ENCODE data around the gene MC2R.

MC2R gene

DNA sequence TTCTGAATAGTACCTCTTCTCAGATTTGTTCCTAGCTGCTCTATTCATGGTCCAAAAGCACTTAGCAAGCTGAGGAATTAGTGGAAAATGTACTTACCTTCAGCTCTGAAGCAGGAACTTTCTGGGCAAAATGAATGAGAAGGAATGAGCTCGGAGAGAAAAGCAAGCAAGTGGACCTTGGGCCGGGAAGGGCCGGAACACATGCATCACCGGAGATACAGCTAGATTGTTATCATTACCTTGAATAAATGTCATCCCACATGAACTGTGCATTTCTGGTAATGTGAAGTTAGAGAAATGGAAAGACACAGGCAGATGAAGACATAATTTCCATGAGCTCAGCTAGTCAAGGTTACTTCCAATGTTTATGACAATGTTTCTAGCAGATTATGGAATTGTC, at the start of gene MC2R:
TSS of gene MC2R (minus strand) at position 146 of the 400 bp plus-strand sequence. CDS start 30,018 bp downstream, outside the sequence.
- no peak for DNase-seq

DNA sequence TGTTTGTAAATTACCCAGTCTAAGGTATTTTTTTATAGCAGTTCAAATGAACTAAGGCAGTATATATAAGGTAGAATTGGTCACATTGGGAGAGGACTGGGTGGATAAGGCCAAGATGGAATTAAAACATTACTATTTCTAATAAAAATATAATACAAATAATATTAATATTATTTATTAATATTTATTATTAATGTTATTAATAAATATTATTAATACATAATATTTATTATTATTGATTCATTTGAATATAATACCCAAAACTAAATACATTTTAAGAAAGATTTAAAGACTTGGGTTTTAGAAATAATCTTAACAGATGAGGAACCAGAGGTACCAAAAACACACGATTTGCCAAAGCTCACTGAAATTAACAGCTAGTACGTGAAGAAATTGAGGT, 30.5 kb upstream of the MC2R start:
- no peak for DNase-seq

DNA sequence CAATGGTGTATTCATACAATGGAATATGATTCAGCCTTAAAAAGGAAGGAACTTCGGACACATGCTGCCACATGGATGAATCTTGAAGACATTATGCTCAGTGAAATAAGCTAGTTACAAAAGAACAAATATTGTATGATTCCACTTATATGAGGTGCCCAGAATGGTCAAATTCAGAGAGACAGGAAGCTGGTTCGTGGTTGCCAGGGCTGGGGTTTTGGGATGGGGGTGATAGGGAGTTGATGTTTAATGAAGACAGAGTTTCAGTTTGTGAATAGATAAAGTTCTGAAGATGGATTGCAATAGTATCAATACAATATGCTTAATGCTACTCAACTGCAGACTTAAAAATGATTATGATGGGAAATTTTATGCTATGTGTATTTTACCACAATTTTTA, 28.0 kb upstream of the MC2R start:
- DNase-seq: no peak

DNA sequence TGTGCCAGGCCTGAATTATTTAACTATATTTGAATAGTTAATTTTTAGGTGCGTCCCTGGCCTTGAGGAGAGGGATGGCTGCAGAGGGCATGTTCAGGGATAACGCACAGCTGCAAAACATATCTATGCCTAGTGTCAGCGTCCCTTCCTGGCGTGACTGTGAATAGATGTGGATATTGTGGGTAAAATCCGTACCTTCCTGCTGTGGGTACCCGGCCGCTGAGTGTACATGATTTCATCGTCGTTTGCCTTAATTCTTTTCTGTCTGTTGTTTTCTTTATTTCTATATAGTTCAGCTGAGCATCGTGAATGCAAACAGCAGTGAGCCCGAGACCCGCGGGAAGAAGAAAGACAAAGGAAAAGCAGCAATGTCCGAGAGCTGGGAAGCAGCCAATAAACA, 25.0 kb upstream of the MC2R start:
- DNase-seq: no peak

DNA sequence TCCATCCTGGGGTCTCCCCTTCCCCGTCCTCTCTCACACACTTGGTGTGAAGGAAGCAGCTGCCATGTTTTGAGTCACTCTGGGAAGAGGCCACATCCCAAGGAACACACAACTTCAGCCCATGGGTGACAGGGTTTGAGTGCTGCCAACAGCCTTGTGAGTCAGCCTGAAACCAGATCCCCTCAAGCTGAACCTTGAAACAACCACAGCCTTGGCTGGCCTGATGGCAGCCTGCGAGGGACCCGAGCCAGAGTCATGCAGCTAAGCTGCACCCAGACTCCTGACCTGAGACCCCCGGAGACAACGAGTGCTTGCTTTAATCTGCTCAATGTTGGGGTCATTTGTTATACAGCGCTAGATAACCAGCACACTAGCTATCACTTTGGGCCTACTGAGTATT, 19.3 kb upstream of the MC2R start:
- no peak for DNase-seq

DNA sequence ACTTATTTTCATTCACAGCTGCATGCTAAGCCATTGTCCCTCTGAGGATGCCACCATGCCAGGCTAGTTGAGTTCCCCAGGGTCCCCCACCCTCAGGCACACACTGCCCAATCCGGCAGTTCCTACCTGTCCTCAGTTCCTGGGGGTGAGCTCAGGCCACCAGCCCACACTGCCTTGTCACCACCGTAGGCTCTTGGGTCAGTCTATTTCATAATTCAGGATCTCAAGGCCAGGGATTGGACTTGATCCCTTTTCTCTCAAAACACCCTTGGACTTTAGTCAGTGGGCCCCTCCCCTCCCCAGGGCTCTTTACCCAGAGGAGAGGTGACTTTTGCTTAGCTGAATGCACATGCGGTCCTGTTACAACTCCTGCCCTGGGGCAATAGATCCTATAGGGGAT, 18.7 kb upstream of the MC2R start:
- no peak for DNase-seq

DNA sequence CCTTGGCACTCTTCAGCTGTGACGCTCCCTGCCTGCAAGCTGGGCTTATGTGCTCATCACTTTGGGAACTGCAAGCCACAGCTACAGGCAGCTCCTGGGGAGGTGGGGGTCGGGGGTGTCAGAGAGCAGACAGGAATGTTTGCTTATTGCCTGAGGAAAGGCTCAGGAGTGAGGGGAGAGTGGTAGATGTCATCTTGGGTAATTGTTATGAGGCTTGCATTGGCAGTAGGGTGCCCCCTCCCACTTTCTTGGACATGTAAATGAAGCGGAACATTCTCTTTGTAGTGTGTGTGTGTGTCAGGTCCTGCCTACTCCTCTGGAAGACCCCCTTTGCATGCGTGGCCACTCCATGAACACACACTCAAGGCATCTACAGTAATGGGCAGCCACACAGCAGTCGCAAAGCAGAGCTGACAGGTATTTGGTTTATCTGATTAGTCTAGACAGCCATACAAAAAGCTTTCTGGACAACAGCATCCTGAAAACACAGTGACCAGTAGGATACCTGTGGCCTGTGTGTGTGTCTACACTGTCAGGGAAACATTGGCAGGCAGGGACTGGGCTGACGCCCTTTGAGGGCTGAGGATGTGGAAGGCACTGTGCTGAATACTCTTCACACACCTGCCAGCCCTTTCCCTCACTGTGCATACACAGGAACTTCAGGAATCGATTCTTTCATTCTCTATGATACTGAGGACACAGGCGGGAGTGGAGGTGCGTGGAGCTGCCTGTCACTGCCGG, 17.1 kb upstream of the MC2R start:
- no peak for DNase-seq

DNA sequence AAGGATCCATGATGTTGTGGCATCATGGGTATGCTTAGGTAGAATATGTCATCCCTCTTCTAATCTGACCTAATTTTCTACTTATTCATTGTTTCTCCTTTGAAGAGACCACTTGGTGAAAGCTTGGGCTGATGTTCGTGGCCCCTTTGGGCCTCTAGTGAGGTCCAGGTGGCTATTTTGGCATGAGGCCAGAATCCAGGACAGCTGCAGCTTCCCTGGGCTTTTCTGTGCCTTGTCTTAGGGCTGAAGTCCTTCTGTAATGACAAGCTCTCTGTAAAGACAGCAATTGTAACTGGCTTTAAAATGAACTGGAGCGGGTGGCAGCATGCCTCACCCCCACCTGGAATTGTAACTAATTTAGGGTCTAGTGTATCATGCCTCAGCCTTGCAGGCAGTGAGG, 15.6 kb upstream of the MC2R start:
- no peak for DNase-seq

DNA sequence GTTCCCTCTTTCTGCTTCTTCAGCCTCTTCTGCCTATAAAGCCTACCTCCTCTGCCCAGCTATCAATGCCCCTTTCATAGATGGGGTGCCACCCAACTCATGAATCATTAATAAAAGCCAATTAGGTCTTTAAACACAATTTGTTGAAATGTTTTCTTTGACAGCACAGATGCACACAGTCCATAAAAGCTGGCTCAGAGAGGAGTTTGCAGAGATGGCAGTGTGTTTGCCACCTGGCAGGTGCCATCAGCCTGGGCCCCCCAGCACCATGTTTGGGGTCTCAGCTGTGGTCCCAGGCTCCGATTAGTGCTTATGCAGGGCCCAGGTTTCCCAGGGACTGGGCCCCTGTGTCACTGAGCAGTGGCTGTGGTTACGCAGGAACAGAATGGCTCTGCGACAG, 7.9 kb upstream of the MC2R start:
- no peak for DNase-seq

DNA sequence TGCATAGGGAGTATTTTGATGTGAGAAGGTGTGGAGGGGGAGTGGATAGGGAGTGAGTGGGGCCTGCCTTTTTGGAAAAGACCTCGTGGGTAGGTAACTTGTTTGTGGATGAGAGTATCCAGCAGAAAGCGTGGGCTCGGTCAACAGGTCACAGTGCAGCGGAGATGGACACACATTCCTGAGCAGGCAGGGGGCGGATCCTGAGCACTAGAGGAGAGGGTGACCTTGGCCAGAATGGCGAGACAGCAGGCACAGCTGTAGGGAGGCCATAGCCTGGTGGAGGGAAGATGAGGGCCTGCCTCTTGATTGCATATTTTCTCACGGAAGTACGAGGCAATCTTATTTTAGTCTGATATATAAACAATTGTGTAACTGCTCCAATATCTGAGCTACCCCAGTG, 3.6 kb upstream of the MC2R start:
- DNase-seq: no peak

DNA sequence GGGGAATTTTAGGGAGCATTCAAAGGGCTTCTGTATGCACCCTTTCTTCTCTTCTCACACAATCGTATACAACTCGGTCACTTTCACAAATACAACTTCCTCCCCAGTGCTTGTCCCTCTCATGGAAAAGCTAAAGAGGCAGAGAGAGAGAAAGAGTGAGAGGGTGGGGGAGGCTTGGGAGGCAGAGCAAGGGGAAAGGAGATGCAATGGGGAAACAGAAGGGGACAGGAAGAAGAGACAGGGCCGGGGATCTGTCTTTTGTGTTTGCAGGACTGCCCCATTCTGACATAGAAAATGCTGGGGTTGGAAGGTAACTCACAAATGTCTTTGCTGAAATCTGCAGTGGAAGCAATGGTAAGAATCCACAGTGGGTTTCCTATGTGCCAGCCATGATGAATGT, 2.1 kb upstream of the MC2R start:
- DNase-seq: no peak

DNA sequence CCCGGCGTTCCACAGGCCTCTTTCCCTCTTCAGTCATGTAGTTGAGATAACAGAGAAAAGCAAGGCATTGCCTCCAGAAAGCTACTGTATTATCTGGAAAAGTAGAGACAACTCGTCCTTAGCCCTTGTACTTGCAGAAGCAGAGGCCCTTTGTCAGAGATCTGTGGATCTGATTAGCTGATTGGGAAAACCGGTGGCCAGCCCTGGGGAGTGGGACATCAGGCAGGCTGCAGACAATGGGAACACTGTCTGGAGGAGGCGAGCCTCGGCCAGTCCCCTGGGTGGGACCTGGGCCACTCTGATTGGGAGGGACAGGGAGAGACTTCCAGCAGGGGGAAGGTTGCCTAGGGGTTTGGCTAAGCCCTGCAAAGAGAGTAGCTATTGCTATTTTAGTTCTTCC, 1.2 kb upstream of the MC2R start:
- DNase-seq: no peak

DNA sequence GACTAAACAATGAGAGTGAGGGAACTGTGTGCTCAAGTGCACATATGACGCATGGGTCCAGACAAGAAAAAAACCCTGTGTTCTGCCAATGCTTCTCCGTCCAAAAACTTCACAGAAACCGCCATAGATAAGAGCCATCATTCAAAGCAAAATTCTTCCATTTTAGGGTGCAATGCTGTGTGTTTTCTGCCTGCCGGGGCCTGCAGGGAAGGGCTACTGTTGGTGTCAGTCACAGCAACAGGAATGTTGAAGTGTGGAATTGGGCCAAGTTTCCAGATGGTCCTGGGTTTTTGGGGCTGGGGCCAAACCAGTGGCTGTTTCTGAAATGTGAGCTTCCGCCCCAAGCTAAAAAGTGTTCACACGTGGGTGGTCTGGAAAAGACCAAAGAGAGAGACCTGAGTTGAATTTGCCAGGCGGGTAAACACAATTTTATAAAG, 677 bp upstream of the MC2R start:
- no peak for DNase-seq

DNA sequence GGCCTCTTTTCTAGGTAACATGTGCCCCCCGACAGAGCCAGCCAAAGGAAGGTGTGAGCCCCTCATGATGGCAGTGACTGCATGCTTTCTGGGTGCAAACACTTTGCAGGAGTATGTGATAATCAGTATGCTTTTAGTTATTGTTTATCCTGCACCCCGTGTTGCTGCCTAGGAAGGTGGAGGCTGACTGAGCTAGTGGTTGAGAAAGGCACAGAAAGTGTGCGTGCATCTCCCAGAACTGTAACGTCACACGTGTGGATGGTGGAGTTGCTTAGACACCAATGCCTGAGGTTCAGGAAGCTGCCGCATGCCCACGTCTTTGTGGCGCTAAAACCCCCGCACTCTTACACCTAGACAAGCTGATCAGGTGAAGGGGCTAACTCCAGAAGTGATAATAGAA, 580 bp downstream of the MC2R start:
- DNase-seq: no peak

DNA sequence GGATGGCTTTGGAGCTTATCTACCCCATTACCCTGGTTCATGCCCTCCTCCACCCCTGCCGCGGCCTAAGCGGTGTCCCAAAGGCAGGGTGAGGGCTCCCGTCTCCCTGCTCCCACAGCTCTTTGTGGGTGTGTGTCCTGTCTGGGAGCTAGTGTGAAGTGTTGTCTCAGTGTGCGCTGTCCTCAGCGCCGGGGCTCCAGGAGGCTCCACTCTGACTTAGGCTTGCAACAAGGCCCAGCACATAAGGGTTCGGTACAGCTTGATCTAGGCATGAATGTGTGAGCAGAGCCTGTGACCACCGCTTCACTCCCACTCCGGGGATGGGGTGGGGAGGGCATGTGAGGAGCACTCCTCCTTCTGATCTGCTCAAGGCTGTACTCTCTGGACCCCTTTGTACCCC, 1.2 kb downstream of the MC2R start:
- DNase-seq: no peak

DNA sequence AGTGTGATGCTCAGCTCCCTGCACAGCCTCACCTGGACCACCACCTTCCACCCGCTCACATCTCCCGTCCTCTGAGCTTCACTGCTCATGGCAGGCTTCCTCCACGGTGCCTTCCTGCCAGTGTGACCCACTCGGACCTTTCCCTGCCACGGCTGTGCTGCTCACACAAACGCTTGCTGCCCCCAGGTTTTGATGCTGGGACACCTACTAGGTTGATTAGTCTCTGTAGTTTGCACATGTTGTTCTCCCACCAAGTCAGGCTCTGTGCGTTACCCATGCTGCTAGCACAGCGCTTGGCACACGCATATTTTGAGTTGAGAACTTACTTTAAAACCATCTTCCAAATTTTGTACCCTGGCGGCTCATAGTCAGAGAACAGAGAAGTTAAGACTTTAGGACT, 2.1 kb downstream of the MC2R start:
- DNase-seq: no peak

DNA sequence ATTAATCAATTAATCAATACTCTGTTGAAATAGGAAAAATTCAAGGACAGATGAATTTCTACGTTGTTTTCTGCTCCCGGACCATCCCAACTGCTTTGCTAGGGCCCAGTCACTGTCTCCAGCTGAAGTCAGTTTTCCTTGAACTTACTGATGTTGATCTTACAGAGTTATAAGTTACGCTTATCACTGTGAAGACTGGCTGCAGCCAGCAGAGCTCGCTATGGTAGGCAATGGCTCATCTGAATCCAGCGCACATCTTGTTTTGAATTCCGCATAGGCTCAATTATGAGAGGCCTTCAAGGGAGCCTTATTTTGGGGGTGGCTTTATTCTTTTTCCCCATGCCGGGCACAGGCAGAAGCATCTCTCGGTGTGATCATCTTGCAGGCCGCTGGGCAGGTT, 2.7 kb downstream of the MC2R start:
- DNase-seq: no peak

DNA sequence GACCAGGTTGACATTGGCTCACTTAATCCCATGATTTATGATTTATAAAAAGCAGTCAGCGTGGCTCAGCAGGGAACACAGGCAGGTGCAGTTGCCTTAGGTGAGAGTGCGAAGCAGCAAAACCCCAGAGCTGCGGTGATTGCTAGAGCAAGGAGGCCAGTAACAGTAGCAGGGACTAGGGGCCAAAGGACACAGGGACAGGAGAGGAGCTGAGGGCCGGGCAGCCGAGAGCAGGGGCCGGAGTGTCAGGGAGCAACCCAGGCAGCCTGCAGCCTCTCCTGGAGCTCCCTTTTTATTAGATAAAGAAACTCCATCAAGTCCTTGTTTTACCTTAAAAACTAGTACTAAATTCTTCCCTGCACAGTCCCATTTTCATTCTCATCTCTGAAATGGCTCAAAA, 4.3 kb downstream of the MC2R start:
- DNase-seq: no peak

DNA sequence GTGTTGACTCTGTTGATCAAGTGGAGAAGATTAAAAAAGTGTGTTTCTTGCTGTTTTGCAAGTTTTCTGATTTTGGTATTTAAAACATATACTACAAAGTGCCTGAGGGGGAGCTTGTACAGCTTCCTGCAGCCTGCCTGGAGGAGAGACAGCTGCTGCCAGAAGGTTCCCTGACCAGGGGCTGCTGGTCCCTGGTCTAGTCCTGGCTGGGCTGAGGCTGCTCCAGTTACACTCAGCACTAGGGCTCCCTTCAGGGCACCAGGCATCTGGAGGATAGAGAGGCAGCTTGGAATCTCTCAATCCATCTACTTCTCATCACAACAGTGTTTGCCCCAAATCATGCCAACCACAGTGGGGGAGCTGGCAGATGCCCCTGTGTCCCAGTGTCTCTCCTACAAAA, 4.8 kb downstream of the MC2R start:
- DNase-seq: no peak

DNA sequence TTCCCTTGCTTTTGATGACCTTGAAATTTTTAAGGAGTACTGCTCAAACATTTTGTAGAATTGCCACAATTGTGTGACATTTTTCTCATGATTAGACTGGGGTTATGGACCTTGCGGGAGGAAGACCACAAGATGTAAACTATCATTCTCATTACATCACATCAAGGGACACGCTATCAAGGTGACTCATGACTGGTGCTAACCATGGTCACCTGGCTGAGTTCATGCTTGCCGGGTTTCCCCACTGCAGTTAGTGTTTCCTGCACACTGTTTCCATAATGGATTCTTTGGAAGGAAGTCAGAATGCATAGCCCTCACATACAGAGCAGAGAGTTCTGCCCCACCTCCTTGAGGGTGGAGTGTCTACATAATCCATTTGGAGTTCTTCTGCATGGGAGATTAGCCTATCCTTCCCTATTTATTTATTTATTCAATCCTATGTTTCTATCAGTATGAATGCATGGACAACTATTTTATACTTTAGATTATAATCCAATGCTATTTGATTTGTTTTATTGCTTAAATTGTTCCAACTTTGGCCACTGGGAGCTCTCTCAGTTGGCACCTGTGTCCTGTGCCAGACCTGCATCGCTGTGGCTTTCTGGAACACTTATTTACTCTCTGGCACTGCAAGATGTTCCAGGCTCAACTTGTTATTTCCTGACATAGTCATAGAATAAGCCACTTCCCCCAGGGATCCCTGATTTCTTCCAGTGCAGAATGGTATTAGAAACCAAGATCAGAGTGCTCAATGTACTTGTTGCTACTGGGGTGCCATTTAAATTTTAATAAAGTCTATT, 6.0 kb downstream of the MC2R start:
- DNase-seq: no peak

DNA sequence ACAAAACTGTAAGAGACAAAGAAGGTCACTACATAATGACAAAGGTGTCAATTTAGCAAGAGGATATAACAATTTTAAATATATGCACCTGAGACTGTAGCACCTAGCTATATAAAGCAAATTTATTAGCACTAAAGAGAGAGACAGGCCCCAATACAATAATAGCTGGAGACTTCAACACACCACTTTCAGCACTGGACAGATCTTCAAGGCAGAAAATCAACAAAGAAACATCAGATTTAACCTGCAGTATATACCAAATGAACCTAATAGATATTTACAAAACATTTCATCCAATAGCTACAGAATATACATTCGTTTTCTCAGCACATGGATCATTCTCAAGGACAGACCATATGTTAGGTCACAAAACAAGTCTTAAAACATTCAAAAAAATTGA, 14.7 kb downstream of the MC2R start:
- DNase-seq: no peak

DNA sequence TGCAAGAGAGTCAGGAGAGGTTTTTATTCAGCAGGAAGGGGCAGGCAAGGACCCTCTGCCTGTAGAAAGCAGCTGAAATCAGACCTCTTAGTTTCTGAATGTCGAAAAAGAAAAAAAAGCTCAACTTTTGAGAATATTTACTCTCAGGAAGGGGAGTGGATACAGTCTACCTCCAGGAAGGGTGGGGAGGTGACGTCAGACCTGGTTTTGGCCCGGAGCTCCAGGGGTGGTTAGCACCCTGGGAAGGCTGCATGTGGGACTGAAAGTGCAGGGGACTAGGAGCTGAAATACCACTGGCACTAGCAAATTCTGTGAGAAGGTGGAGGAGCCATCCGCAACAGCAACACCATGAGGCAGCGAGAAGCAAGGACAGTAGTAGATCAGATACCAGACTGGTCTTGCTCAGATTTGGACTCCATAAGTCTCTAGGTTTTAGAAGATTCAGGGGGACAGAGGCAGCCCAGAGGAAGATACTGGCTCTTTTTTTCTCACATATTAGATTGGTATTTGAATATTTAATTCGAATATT, 19.8 kb downstream of the MC2R start:
- DNase-seq: no peak

DNA sequence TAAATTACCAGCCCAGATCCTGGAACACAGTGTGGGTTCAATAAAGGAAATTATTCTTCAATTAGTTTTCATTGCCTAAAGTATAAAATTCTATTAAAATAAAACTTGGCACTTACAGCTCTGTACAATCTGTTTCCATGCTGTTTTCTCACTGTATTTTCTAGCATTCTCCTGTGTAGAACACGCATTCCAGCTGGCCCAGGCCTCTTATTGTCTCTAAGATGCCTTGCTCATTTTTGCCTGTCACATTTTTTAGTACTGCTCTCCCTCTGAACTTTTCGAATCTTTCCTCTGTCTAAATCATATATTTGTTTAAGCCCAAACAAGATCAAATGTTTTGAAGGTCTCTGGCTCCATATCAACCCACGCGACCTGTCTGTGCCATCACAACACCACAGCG, 20.8 kb downstream of the MC2R start:
- no peak for DNase-seq

DNA sequence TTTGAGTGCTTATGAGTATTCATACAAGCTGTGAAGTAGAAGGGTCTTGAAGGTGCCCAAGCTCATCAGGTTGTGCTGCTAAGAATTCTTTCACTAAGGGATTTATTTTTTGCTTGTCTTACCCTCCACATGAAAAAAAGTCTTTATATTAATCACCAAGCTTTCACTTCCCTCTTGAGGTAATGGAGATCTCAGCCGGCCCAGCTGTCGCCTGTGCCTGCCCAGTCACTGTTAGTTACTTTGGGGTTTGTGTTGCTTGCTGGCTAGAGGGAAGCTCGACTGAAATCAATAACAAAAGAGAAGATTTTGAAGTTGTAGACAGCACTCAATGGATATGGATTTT, 21.9 kb downstream of the MC2R start:
- DNase-seq: no peak

DNA sequence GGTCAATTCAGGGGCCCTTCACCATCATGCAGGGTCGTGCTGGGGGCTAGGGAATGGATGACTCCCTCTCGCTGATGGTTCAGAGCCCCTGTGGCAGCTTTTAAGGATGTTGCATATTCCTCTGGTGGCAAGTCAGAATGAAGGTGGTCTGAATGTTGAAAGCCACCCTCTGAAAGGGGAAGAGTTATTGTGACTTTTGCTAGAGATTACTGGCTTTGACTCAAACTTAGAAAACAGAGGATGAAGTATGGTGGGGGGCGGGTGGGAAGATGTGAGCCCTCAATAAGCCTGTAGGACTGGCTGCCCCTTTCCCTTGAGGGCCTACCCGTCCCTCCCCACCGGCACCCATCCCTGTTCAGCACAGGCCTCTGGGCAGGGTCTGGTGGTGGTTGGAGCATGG, 23.2 kb downstream of the MC2R start:
- DNase-seq: no peak

Data from CD4-positive, alpha-beta T cell treated with Interleukin-21 for 1 hour (primary cell).